HFFc6 (cell line): ENCODE data around the gene MED27. TPM values are rescaled to one million over a fixed set of nuclear protein-coding genes. Genes with fewer than 3 reads are reported as not detected.

ENCODE experiments used
- DNase-seq: peaks from one replicate; pipeline ENCODE4 v3.0.0-alpha.2; 2018
- H3K27ac Mint-ChIP-seq: 2 replicates; pipeline ENCODE4 v1.8.0; 2020; ENCODE audit warnings: mild to moderate bottlenecking, mixed read lengths
- H3K27me3 Mint-ChIP-seq: 2 replicates; pipeline ENCODE4 v1.8.0; 2021; ENCODE audit warnings: mild to moderate bottlenecking, moderate library complexity, mixed read lengths; ENCODE audit not compliant: insufficient read depth
- H3K36me3 Mint-ChIP-seq: 2 replicates; pipeline ENCODE4 v1.8.0; 2021; ENCODE audit warnings: low read depth, mixed read lengths
- H3K4me1 Mint-ChIP-seq: 2 replicates; pipeline ENCODE4 v1.8.0; 2020; ENCODE audit warnings: low read depth, mixed read lengths
- H3K4me3 Mint-ChIP-seq: 2 replicates; pipeline ENCODE4 v1.8.0; 2020; ENCODE audit warnings: mild to moderate bottlenecking, moderate library complexity, mixed read lengths
- H3K9me3 Mint-ChIP-seq: 2 replicates; pipeline ENCODE4 v1.8.0; 2020; ENCODE audit warnings: mild to moderate bottlenecking, mixed read lengths
- total RNA-seq, 6 experiments: library from RNA; stranded (reverse); fragmentation: NEBNext Ultra II Directional; extraction: Animal tissue kit (Norgen Biotek cat#: 25700); gene quantifications; 2 replicates in 1 of 6; 3 replicates in 5 of 6; pipeline ENCODE4 v1.2.3, GENCODE V29; 2021
- TF ChIP-seq, protein P1 (sequence below): fragments of 200-600 bp; sonication (generic); IDR thresholded peaks from 2 replicates; pipeline ENCODE4 v1.5.0; 2021; ENCODE audit warnings: antibody characterized with exemption, mild to moderate bottlenecking

The MED27 gene
- total RNA-seq, 6 experiments from 2014 or later: 30.2 to 37.7 (median 32.7) TPM

DNA sequence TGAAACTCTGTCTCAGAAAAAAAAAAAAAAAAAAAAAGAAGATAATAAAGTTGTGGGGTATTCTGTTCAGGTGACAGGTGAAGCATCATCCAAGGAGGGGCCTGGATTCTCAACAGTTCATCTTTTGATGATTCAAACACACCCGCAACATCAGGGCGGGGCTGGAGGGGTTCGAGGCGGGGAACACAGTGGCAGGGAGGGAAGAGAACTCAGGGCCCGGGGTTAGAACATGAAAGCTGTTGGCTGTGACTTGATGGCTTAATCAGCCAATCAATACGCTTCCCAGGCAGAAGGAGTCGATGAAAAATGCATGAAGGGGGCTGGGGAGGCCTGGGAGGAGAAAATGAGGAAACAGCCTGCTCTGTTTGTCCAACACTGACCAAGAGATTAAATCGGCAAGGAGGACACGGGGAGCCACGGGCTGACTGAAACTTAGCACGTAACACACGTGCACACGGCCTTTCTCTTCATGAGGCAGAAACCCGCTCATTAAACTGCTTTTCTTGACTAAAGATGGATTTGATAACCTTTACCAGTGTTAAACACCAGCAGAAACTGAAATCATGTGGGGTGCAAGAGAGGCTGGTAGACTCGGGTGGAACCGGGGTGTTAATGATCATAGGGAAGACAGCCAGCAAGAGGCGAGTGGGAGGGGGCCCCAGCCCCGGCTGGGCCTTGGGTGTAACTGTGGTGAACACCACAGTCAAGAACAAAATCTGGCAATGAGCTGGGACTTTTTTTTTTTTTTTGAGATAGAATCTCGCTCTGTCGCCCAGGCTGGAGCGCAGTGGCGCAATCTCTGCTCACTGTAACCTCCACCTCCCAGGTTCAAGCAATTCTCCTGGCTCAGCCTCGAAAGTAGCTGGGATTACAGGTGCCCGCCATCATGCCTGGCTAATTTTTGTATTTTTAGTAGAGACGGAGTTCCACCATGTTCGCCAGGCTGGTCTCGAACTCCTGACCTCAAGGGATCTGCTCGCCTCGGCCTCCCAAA lies 234.1 kb downstream of the MED27 start:
- peaks cover 49% of the 10 kb centered on the region for H3K27me3 Mint-ChIP-seq
- TF ChIP-seq, protein P1, sequence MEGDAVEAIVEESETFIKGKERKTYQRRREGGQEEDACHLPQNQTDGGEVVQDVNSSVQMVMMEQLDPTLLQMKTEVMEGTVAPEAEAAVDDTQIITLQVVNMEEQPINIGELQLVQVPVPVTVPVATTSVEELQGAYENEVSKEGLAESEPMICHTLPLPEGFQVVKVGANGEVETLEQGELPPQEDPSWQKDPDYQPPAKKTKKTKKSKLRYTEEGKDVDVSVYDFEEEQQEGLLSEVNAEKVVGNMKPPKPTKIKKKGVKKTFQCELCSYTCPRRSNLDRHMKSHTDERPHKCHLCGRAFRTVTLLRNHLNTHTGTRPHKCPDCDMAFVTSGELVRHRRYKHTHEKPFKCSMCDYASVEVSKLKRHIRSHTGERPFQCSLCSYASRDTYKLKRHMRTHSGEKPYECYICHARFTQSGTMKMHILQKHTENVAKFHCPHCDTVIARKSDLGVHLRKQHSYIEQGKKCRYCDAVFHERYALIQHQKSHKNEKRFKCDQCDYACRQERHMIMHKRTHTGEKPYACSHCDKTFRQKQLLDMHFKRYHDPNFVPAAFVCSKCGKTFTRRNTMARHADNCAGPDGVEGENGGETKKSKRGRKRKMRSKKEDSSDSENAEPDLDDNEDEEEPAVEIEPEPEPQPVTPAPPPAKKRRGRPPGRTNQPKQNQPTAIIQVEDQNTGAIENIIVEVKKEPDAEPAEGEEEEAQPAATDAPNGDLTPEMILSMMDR: no peak
- H3K4me1 Mint-ChIP-seq: peaks cover under 1% of the 10 kb centered on the region; the same call in 1 of the 2 replicates
- H3K4me3 Mint-ChIP-seq: no peak overlapping the region
- H3K27ac Mint-ChIP-seq: no peak overlapping the region
- H3K36me3 Mint-ChIP-seq: no peaks in the 10 kb centered on the region
- DNase-seq: no peak
- no peaks in the 10 kb centered on the region for H3K9me3 Mint-ChIP-seq

DNA sequence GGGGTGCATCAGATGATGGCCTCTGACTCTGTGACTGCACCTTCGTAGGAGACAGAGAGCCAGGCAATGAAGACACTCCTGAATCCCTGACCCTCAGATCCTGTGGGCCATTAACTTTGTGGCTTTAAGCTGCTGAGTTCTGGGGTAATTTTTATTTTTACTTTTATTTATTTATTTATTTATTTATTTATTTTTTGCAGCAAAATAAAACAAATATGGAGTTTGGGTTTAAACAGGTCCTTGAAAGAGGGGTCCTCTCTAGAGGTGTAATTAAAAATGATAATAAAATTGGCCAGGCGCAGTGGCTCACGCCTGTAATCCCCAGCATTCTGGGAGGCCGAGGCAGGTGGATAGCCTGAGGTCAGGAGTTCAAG lies 234.9 kb downstream of the MED27 start:
- no peaks in the 10 kb centered on the region for H3K36me3 Mint-ChIP-seq
- no peaks in the 10 kb centered on the region for H3K9me3 Mint-ChIP-seq
- H3K4me3 Mint-ChIP-seq: no peak overlapping the region
- no peak overlapping the region for H3K27ac Mint-ChIP-seq
- H3K4me1 Mint-ChIP-seq: peaks cover 9% of the 10 kb centered on the region
- H3K27me3 Mint-ChIP-seq: peaks cover 47% of the 10 kb centered on the region
- TF ChIP-seq, protein P1: no peak
- DNase-seq: no peak

DNA sequence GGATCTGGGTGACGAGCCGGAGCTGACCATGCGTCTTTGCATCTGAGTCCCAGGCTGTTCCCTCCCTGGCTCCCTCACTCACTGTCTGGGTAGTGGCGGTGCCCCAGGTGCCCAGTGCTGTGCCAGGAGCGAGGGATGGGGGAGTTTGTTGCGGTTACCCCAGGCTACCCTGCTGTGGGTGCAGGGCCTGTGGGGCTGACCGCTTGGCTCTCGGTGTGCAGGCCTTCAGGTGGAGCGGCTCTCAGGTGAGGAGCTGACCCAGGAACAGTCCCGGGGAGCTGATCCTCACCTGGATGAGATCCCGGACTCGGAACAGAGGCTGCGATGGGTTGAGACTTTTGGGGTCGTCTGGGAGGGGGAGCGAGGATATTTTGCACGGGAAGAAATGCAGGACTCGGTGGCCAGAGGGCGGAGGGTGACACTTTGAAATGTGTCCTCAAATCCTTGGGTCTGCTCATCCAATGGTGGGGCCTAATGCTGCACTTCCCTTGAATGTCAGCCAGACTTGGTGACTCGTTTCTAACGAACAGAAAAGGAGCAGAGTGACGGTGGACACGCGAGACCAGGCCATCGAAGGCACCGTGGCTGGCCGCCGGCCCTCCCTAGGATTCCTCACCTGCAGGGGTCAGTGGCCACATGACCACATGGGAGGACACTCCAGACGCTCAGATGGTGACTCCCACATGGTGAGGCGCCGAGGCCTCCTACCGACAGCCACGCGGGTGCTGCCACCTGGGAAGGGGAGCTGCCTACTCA lies 235.5 kb downstream of the MED27 start:
- H3K4me1 Mint-ChIP-seq: peaks cover 15% of the 10 kb centered on the region
- TF ChIP-seq, protein P1: no peak
- H3K4me3 Mint-ChIP-seq: no peak overlapping the region
- DNase-seq: no peak
- no peaks in the 10 kb centered on the region for H3K36me3 Mint-ChIP-seq
- H3K9me3 Mint-ChIP-seq: no peaks in the 10 kb centered on the region
- H3K27me3 Mint-ChIP-seq: peaks cover 48% of the 10 kb centered on the region
- H3K27ac Mint-ChIP-seq: no peak overlapping the region

DNA sequence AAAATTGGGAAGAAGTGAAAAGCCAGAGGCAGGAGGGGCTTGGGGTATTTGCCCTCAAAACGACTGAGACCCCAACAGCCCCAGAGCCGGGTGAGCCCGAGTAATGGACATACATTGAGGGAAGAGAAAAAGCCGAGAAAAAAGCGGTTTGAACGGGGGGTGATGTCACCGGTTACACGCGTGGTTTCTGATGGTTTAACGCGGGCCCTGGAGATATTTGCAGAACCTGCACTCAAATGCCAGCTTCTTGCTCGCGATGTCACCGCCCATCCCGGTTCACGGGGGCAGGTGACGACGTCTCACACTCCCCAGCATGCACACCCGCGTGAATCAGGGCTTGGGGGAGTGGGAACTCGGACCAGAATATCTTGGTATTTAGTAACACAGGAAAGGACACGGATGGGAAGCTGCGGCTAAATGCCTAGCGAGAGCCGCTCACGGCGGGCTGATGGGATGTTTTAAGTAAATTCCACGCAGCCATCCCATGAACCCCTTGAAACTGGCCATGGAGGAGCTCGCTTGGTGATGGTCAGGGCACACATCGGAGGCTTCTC lies 237.8 kb downstream of the MED27 start:
- DNase-seq: no peak
- Mint-ChIP-seq H3K27ac (no peak overlapping the region), H3K27me3 (peaks cover 50% of the 10 kb centered on the region), H3K9me3 (no peaks in the 10 kb centered on the region), H3K4me3 (no peak overlapping the region), H3K4me1 (peaks cover 16% of the 10 kb centered on the region), H3K36me3 (no peaks in the 10 kb centered on the region)
- TF ChIP-seq, protein P1: no peak

DNA sequence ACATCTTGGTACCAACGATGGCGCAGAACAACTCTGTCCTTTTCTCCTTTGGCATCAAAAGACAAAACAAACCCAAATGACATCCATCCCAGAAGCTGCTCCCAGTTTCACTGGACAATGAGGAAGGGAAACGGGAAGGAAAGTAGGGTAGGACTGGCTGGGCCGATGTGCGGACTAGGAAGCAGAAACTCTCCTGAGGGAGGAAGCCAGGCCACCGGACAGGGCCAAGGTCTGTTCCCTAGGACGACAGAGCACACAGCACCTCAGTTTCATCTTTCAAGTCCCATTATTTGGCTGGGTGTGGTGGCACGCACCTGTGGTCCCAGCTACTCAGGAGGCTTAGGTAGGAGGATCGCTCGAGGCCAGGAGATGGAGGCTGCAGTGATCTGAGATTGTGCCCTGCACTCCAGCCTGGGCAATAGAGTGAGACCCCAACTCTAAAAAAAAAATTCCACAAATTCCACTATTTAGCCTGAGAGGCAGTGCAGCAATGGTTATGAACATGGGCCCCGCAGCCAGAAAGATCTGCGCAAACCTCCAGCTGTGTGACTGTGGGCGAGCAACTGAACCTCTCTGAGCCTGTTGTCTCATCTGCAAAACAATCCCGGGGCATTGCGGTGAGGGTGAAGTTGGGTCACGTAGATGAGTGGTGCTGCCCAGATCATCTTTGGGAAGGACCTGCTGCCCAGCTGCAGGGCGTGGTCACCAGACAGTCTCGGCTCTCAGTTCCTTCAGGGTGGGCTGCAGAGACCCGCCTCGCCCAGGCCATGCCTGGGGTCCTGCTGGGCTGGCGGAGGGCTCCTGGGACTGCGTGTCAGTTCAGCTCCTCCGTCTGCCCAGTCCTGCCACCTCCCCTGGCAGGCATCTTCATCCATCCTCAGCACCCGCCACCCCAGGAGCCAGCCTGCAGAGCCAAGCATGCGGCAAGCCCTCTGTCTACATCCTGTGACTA lies 238.6 kb downstream of the MED27 start:
- Mint-ChIP-seq H3K27ac (no peak overlapping the region), H3K36me3 (no peaks in the 10 kb centered on the region), H3K27me3 (peaks cover 51% of the 10 kb centered on the region), H3K4me1 (peaks cover 16% of the 10 kb centered on the region), H3K4me3 (no peak overlapping the region), H3K9me3 (no peaks in the 10 kb centered on the region)
- TF ChIP-seq, protein P1: no peak
- no peak for DNase-seq
